Peyer's patch (tissue), 4 donors: ENCODE results near the gene RRAD. TPM values are rescaled to one million over a fixed set of nuclear protein-coding genes. Genes with fewer than 3 reads are reported as not detected.

Source experiments
- DNase-seq, 3 donors: peaks; one replicate each; pipeline ENCODE4 v3.0.0-alpha.2; 2017 to 2019
- H3K27ac ChIP-seq, 4 donors: fragments of 200-600 bp; sonication (generic); one replicate each; pipeline ENCODE4 v1.5.1; 2016 to 2019
- H3K27me3 ChIP-seq, 2 donors: fragments of 200-600 bp; sonication (generic); one replicate each; pipeline ENCODE4 v1.5.1; 2019
- H3K36me3 ChIP-seq, 3 donors: fragments of 200-600 bp; sonication (generic); one replicate each; pipeline ENCODE4 v1.5.1; 2016 to 2019
- H3K4me1 ChIP-seq, 4 donors: fragments of 200-600 bp; sonication (generic); one replicate each; pipeline ENCODE4 v1.5.1; 2016 to 2019
- H3K4me3 ChIP-seq, 4 donors: fragments of 200-600 bp; sonication (generic); 1 replicate in 3 of 4; 2 replicates in 1 of 4; pipeline ENCODE4 v1.5.1; 2016 to 2019; ENCODE audit warnings: mild to moderate bottlenecking in 1 of 4
- H3K9me3 ChIP-seq, 4 donors: fragments of 200-600 bp; sonication (generic); one replicate each; pipeline ENCODE4 v1.5.1; 2016 to 2019; ENCODE audit warnings: mild to moderate bottlenecking in 1 of 4
- POLR2A ChIP-seq, 2 donors: fragments of 450-650 bp; IDR thresholded peaks; one replicate each; pipeline ENCODE4 v1.5.1; 2017; ENCODE audit warnings: antibody characterized with exemption in 2 of 2, mild to moderate bottlenecking in 2 of 2, moderate library complexity in 2 of 2
- total RNA-seq, 4 donors: library from RNA; depleted of rRNA; stranded (reverse); fragments of >200 nt; gene quantifications; one replicate each; pipeline ENCODE4 v1.1.0, GENCODE V29; 2016
- TF ChIP-seq, protein P1 (sequence below), 6 experiments: fragments of 450-650 bp in 4 of 6; fragments of 200-600 bp in 2 of 6; sonication (generic) in 1 of 6; IDR thresholded peaks; one replicate each; pipeline ENCODE4 v1.5.1; 2017 to 2019; ENCODE audit warnings: antibody characterized with exemption in 6 of 6, mild to moderate bottlenecking in 3 of 6, moderate library complexity in 1 of 6

RRAD gene
- total RNA-seq, 4 donors from 2014 or later: 0.53 to 4.1 (median 2.8) TPM

- Histone ChIP-seq H3K36me3 (peaks cover 0 to 26% (median 0%) of the 10 kb centered on the region in 3 donors), H3K27me3 (no peaks in the 10 kb centered on the region), H3K4me3 (peak within 1 kb of the TSS; percentile 80 to 98 (median 92)), H3K9me3 (no peaks in the 10 kb centered on the region), H3K27ac (peak within 1 kb of the TSS; percentile 92 to 97 (median 92)), H3K4me1 (peaks cover 5 to 55% (median 13%) of the 10 kb centered on the region in 4 donors)
- DNase-seq: peak; percentile 81 to 95 (median 93)
- TF ChIP-seq POLR2A (IDR thresholded peaks at IDR 0.05): peak; percentile 84 to 96
- TF ChIP-seq, protein P1, sequence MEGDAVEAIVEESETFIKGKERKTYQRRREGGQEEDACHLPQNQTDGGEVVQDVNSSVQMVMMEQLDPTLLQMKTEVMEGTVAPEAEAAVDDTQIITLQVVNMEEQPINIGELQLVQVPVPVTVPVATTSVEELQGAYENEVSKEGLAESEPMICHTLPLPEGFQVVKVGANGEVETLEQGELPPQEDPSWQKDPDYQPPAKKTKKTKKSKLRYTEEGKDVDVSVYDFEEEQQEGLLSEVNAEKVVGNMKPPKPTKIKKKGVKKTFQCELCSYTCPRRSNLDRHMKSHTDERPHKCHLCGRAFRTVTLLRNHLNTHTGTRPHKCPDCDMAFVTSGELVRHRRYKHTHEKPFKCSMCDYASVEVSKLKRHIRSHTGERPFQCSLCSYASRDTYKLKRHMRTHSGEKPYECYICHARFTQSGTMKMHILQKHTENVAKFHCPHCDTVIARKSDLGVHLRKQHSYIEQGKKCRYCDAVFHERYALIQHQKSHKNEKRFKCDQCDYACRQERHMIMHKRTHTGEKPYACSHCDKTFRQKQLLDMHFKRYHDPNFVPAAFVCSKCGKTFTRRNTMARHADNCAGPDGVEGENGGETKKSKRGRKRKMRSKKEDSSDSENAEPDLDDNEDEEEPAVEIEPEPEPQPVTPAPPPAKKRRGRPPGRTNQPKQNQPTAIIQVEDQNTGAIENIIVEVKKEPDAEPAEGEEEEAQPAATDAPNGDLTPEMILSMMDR (IDR thresholded peaks at IDR 0.05): no peak
Measured at GRCh38 chr16:66934138-66934838, 9.0 kb upstream of the RRAD start, which contains the start of gene CIAO2B. Gene CIAO2B, minus strand, starts transcription at chr16:66934402. Its CDS starts 38 bp downstream, at chr16:66934364.

DNA sequence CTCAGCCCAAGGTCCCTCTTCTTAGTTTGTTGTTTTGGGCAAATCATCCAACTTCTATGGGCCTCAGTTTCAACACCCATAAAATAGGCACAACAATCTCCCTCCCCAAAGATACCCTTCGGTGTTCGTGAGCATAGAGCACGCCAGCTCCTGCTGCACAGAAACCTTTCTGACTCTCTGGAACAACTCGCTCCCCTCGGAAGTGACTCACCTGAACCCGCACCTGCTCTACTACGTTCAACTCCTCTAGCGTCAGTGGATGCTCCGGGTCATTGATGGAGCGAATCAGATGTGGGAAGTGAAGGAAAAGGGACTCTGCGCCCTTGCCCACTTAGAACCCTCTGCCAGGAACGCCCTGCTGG is 8.4 kb upstream of the RRAD start:
- no peak for DNase-seq
- peak overlapping the region; percentile 80 to 98 (median 92) for H3K4me3 ChIP-seq
- H3K27ac ChIP-seq: peak overlapping the region; percentile 92 to 97 (median 92)
- no peaks in the 10 kb centered on the region for H3K9me3 ChIP-seq
- TF ChIP-seq, protein P1 (IDR thresholded peaks at IDR 0.05): no peak
- no peak for TF ChIP-seq POLR2A (IDR thresholded peaks at IDR 0.05)
- peaks cover 0 to 21% (median 0%) of the 10 kb centered on the region in 3 donors for H3K36me3 ChIP-seq
- peaks cover 5 to 59% (median 13%) of the 10 kb centered on the region in 4 donors for H3K4me1 ChIP-seq
- no peaks in the 10 kb centered on the region for H3K27me3 ChIP-seq

DNA sequence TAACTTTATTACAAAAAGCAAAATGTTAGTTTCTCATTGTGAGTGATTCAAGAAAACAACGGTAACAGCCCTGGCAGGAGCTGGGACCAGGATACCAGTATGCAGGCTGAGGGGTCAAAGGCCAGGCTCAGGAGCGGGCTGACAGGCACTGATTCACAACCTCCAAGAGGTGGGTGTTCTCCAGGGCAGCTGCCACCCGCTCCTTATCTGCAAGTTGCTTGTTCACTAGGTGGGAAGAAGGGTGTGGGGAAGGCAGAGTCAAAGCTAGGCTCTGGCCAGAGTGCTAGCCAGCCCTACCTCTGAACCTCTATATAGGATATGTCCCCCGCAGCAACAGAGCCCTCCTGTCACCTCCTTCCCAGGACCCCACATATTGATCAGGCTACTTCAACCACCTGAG is 6.7 kb upstream of the RRAD start:
- peaks cover 5 to 49% (median 13%) of the 10 kb centered on the region in 4 donors for H3K4me1 ChIP-seq
- no peaks in the 10 kb centered on the region for H3K9me3 ChIP-seq
- H3K27ac ChIP-seq: peak overlapping the region in 1 of 4 donors; percentile 23
- no peaks in the 10 kb centered on the region for H3K27me3 ChIP-seq
- no peak for DNase-seq
- H3K4me3 ChIP-seq: no peak overlapping the region
- TF ChIP-seq, protein P1 (IDR thresholded peaks at IDR 0.05): no peak
- TF ChIP-seq POLR2A (IDR thresholded peaks at IDR 0.05): no peak
- peaks cover 0 to 6% (median 0%) of the 10 kb centered on the region in 3 donors for H3K36me3 ChIP-seq

DNA sequence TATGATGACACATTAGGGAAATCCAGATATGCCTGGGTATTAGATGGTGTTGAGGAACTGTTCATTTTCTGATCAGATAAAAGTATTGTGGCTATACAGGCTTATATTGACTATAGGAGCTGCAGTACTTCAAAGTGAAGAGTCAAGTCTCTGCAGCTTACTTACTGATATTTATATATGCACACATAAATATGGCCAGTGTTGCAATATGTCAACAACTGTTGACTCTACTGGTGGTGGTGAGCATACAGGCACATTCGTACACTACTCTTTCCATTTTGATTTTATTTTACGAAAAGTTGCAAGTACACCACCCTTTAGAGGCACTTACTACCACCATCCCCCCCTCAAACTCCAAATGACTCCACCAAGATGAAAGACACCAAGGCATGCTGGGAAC is 6.3 kb upstream of the RRAD start:
- no peaks in the 10 kb centered on the region for H3K27me3 ChIP-seq
- no peak overlapping the region for H3K4me3 ChIP-seq
- H3K36me3 ChIP-seq: peaks cover 0 to 6% (median 0%) of the 10 kb centered on the region in 3 donors
- DNase-seq: no peak
- no peaks in the 10 kb centered on the region for H3K9me3 ChIP-seq
- no peak overlapping the region for H3K27ac ChIP-seq
- TF ChIP-seq, protein P1 (IDR thresholded peaks at IDR 0.05): no peak
- no peak for TF ChIP-seq POLR2A (IDR thresholded peaks at IDR 0.05)
- peaks cover 5 to 45% (median 13%) of the 10 kb centered on the region in 4 donors for H3K4me1 ChIP-seq

- H3K4me1 ChIP-seq: peaks cover 8 to 35% (median 10%) of the 10 kb centered on the region in 4 donors
- DNase-seq: peak in 1 of 3 donors; percentile 66
Measured at GRCh38 chr16:66930189-66930588, 4.9 kb upstream of the RRAD start.

More at GRCh38 chr16:66930189-66930588, 4.9 kb upstream of the RRAD start:
- Histone ChIP-seq H3K36me3 (peaks cover 0 to 6% (median 0%) of the 10 kb centered on the region in 3 donors), H3K9me3 (no peaks in the 10 kb centered on the region), H3K27me3 (no peaks in the 10 kb centered on the region), H3K4me3 (no peak overlapping the region), H3K27ac (no peak overlapping the region)
- TF ChIP-seq, protein P1 (IDR thresholded peaks at IDR 0.05): no peak
- no peak for TF ChIP-seq POLR2A (IDR thresholded peaks at IDR 0.05)
